Neural cell (in vitro differentiated cells): ENCODE results near the gene ARL10. TPM values are rescaled to one million over a fixed set of nuclear protein-coding genes. Genes with fewer than 3 reads are reported as not detected.

Source experiments
- H2AFZ ChIP-seq: fragments of 200-600, 300-800 bp; sonication (generic), shearing (Covaris generic); 2 replicates; pipeline ENCODE4 v1.6.0; 2014; ENCODE audit warnings: low read depth, mild to moderate bottlenecking, antibody characterized with exemption, low read length, moderate library complexity
- H3F3A ChIP-seq: fragments of 200-600 bp; shearing (Covaris generic); 2 replicates; pipeline ENCODE4 v1.6.1; 2016; ENCODE audit warnings: mild to moderate bottlenecking, moderate library complexity, mixed read lengths, antibody characterized with exemption, low read length; ENCODE audit not compliant: insufficient read depth, poor library complexity, severe bottlenecking
- H3K27ac ChIP-seq: fragments of 200-600, 300-800 bp; sonication (generic), shearing (Covaris generic); 2 replicates; pipeline ENCODE4 v1.5.1; 2014; ENCODE audit warnings: mild to moderate bottlenecking, low read length, moderate library complexity
- H3K27me3 ChIP-seq: fragments of 300-800, 200-600 bp; sonication (generic), shearing (Covaris generic); 2 replicates; pipeline ENCODE4 v1.6.0; 2014; ENCODE audit warnings: mild to moderate bottlenecking, low read depth, low read length, moderate library complexity; ENCODE audit not compliant: insufficient read depth
- H3K36me3 ChIP-seq: fragments of 300-800, 200-600 bp; sonication (generic), shearing (Covaris generic); 2 replicates; pipeline ENCODE4 v1.5.1; 2014; ENCODE audit warnings: mild to moderate bottlenecking, antibody characterized with exemption, low read length, moderate library complexity; ENCODE audit not compliant: insufficient read depth
- H3K4me2 ChIP-seq: fragments of 300-800, 200-600 bp; sonication (generic), shearing (Covaris generic); 2 replicates; pipeline ENCODE4 v1.6.0; 2014; ENCODE audit warnings: mild to moderate bottlenecking, low read length
- H3K4me3 ChIP-seq: fragments of 300-800, 200-600 bp; sonication (generic), shearing (Covaris generic); 2 replicates; pipeline ENCODE4 v1.5.1; 2014; ENCODE audit warnings: mild to moderate bottlenecking, low read length, moderate library complexity
- H3K79me2 ChIP-seq: fragments of 200-600 bp; shearing (Covaris generic); replicated peaks from 2 replicates; pipeline ENCODE4 v1.6.0; 2014; ENCODE audit warnings: mild to moderate bottlenecking, low read length, moderate library complexity; ENCODE audit not compliant: insufficient read depth
- H3K9ac ChIP-seq: fragments of 300-800, 200-600 bp; sonication (generic), shearing (Covaris generic); 2 replicates; pipeline ENCODE4 v1.6.1; 2016; ENCODE audit warnings: mild to moderate bottlenecking, low read length, mixed read lengths
- H3K9me2 ChIP-seq: fragments of 200-600 bp; shearing (Covaris generic); 2 replicates; pipeline ENCODE4 v1.6.1; 2016; ENCODE audit warnings: mild to moderate bottlenecking, low read length, mixed read lengths; ENCODE audit not compliant: insufficient read depth
- H3K9me3 ChIP-seq: fragments of 200-600, 300-800 bp; sonication (generic), shearing (Covaris generic); 2 replicates; pipeline ENCODE4 v1.6.1; 2016; ENCODE audit warnings: mild to moderate bottlenecking, mixed run types, low read length, moderate library complexity, mixed read lengths
- H4K20me1 ChIP-seq: fragments of 200-600 bp; shearing (Covaris generic); 2 replicates; pipeline ENCODE4 v1.6.1; 2016; ENCODE audit warnings: mild to moderate bottlenecking, mixed run types; ENCODE audit not compliant: insufficient read depth
- EP300 ChIP-seq: fragments of 450-650 bp; conservative IDR thresholded peaks from 2 replicates; pipeline ENCODE4 v1.6.1; 2014; ENCODE audit warnings: antibody characterized with exemption, mild to moderate bottlenecking, moderate library complexity; ENCODE audit not compliant: poor library complexity, severe bottlenecking
- EZH2 ChIP-seq: fragments of 200-600, 300-800 bp; shearing (Covaris generic), sonication (generic); IDR thresholded peaks from 2 replicates; pipeline ENCODE4 v1.6.1; 2014; ENCODE audit warnings: antibody characterized with exemption, low read length, borderline replicate concordance, mild to moderate bottlenecking; ENCODE audit not compliant: insufficient read depth, poor library complexity, severe bottlenecking
- MXI1 ChIP-seq: fragments of 450-650 bp; conservative IDR thresholded peaks from 2 replicates; pipeline ENCODE4 v1.6.1; 2014; ENCODE audit warnings: antibody characterized with exemption, mild to moderate bottlenecking; ENCODE audit not compliant: poor library complexity, severe bottlenecking
- POLR2AphosphoS5 ChIP-seq: IDR thresholded peaks from 2 replicates; pipeline ENCODE4 v1.6.1; 2012
- RAD21 ChIP-seq: fragments of 450-650 bp; conservative IDR thresholded peaks from 2 replicates; pipeline ENCODE4 v1.6.1; 2014; ENCODE audit warnings: antibody characterized with exemption, mild to moderate bottlenecking, moderate library complexity
- REST ChIP-seq: IDR thresholded peaks from 2 replicates; pipeline ENCODE4 v1.6.1; 2012; ENCODE audit warnings: borderline replicate concordance
- SMC3 ChIP-seq: fragments of 450-650 bp; conservative IDR thresholded peaks from 2 replicates; pipeline ENCODE4 v1.6.1; 2014; ENCODE audit warnings: antibody characterized with exemption, mild to moderate bottlenecking, moderate library complexity; ENCODE audit not compliant: poor library complexity
- TAF1 ChIP-seq: IDR thresholded peaks from 2 replicates; pipeline ENCODE4 v1.6.1; 2012; ENCODE audit warnings: low read depth
- polyA plus RNA-seq: library from polyadenylated mRNA; depleted of rRNA; stranded (reverse); fragments of >200 nt; gene quantifications from 2 replicates; pipeline ENCODE4 v1.2.3, GENCODE V29; 2014
- TF ChIP-seq, protein P1 (sequence below): fragments of 450-650 bp; IDR thresholded peaks from 2 replicates; pipeline ENCODE4 v1.5.1; 2014; ENCODE audit warnings: antibody characterized with exemption, mild to moderate bottlenecking, moderate library complexity; ENCODE audit not compliant: poor library complexity, severe bottlenecking

Gene ARL10
- polyA plus RNA-seq, 1 donor from 2014 or later, result 22.8 TPM

DNA sequence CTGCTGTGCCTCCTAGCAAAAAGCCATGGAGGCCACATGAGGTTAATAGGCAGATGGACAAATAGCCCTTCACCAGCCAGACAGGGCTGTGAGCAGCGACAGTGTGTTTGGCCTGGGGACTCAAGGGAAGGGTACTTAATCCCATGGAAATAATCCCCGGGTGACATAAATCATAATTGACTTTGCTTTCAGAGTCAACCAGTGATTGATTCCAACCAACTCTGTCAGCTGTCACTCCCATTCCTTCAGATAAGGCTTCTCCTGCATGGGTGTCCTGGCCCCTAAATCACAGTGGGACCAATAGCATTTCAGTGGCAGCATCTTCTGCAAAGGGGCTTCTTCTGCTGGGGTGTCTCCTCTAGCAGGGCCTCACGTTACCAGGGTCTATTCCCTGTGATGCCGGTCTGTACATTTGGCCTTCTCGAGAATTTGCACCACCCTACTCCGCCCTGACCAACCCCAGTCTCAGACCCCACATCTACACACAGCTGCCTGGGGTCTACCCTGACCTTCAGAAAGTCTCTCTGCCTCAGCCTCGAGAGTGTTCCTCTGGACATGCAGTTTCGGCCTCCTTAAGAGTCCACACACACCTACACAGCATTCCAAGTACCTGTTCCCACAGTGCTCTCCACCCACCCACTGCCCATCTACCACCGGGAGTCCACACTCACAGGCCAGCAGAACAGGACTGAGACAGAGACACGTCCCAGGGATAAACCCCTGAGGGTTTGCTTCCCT, 47.4 kb downstream of the ARL10 start:
- TF ChIP-seq REST (no peak), RAD21 (no peak), SMC3 (no peak)
- Histone ChIP-seq H4K20me1 (no peaks in the 10 kb centered on the region), H3K27ac (no peak overlapping the region), H3K4me3 (peak overlapping the region; percentile 95), H3K27me3 (no peaks in the 10 kb centered on the region), H2AFZ (no peak overlapping the region), H3K9me2 (no peaks in the 10 kb centered on the region), H3K9me3 (no peaks in the 10 kb centered on the region), H3K9ac (no peak overlapping the region), H3K79me2 (peaks cover 4% of the 10 kb centered on the region), H3K36me3 (no peaks in the 10 kb centered on the region), H3K4me2 (no peak overlapping the region), H3F3A (no peaks in the 10 kb centered on the region)

- Histone ChIP-seq H3K79me2 (peaks cover 4% of the 10 kb centered on the region), H3F3A (no peaks in the 10 kb centered on the region), H3K27ac (no peak overlapping the region), H3K4me2 (no peak overlapping the region), H3K27me3 (no peaks in the 10 kb centered on the region), H3K9me2 (no peaks in the 10 kb centered on the region), H3K9me3 (no peaks in the 10 kb centered on the region), H3K9ac (no peak overlapping the region), H4K20me1 (no peaks in the 10 kb centered on the region), H2AFZ (no peak overlapping the region), H3K4me3 (peak overlapping the region; percentile 95), H3K36me3 (no peaks in the 10 kb centered on the region)
- TF ChIP-seq EZH2, result no peak
- TF ChIP-seq, protein P1, sequence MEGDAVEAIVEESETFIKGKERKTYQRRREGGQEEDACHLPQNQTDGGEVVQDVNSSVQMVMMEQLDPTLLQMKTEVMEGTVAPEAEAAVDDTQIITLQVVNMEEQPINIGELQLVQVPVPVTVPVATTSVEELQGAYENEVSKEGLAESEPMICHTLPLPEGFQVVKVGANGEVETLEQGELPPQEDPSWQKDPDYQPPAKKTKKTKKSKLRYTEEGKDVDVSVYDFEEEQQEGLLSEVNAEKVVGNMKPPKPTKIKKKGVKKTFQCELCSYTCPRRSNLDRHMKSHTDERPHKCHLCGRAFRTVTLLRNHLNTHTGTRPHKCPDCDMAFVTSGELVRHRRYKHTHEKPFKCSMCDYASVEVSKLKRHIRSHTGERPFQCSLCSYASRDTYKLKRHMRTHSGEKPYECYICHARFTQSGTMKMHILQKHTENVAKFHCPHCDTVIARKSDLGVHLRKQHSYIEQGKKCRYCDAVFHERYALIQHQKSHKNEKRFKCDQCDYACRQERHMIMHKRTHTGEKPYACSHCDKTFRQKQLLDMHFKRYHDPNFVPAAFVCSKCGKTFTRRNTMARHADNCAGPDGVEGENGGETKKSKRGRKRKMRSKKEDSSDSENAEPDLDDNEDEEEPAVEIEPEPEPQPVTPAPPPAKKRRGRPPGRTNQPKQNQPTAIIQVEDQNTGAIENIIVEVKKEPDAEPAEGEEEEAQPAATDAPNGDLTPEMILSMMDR, result no peak
- TF ChIP-seq EP300, result no peak
- no peak for TF ChIP-seq RAD21
- TF ChIP-seq POLR2AphosphoS5, result no peak
- no peak for TF ChIP-seq TAF1
- no peak for TF ChIP-seq REST
- TF ChIP-seq MXI1, result no peak
- no peak for TF ChIP-seq SMC3
Observed at GRCh38 chr5:176413255-176413565, 47.9 kb downstream of the ARL10 start.
